GM19351 (cell line): Measurements from ENCODE around the gene KIF3C.
"Not testable (repeated sequence)": the region's sequence is repeated elsewhere in the genome, so short reads cannot be mapped to it uniquely, and the experiment has no call there.

Source experiments
- ATAC-seq: cut with Tn5 transposase; IDR thresholded peaks from one replicate; pipeline ENCODE4 v1.9.1; 2021; ENCODE audit warnings: mild to moderate bottlenecking, moderate library complexity; ENCODE audit not compliant: unreplicated experiment

Gene KIF3C

GRCh38 chr2:25982273-25982967 lies at the start of gene KIF3C:
Gene KIF3C, minus strand, starts transcription at chr2:25982497. Its CDS starts 580 bp downstream, at chr2:25981917.
- ATAC-seq, result peak; percentile 82

GRCh38 chr2:26028083-26028482 lies 45.8 kb upstream of the KIF3C start:
- ATAC-seq, result not testable (repeated sequence)

- ATAC-seq, result no peak
Observed at GRCh38 chr2:26025509-26025908, 43.2 kb upstream of the KIF3C start.

GRCh38 chr2:26024260-26024659 lies 42.0 kb upstream of the KIF3C start:
- no peak for ATAC-seq

GRCh38 chr2:26020231-26020640 lies 37.9 kb upstream of the KIF3C start:
- no peak for ATAC-seq

- no peak for ATAC-seq
Observed at GRCh38 chr2:26018184-26019055, 36.1 kb upstream of the KIF3C start.

- ATAC-seq, result no peak
Observed at GRCh38 chr2:26017464-26018183, 35.3 kb upstream of the KIF3C start.

GRCh38 chr2:26016706-26017045 lies 34.4 kb upstream of the KIF3C start:
- not testable (repeated sequence) for ATAC-seq

GRCh38 chr2:26016012-26016705 lies 33.9 kb upstream of the KIF3C start:
- ATAC-seq, result no peak

- ATAC-seq, result no peak
Observed at GRCh38 chr2:26013668-26014067, 31.4 kb upstream of the KIF3C start.

GRCh38 chr2:26011990-26012856 lies 29.9 kb upstream of the KIF3C start:
- no peak for ATAC-seq

GRCh38 chr2:26011609-26011989 lies 29.3 kb upstream of the KIF3C start:
- ATAC-seq, result no peak

- no peak for ATAC-seq
Observed at GRCh38 chr2:26010943-26011342, 28.6 kb upstream of the KIF3C start.

- no peak for ATAC-seq
Observed at GRCh38 chr2:26009567-26009963, 27.3 kb upstream of the KIF3C start.

GRCh38 chr2:26008851-26009566 lies 26.7 kb upstream of the KIF3C start:
- ATAC-seq, result no peak

- ATAC-seq, result no peak
Observed at GRCh38 chr2:26008095-26008494, 25.8 kb upstream of the KIF3C start.

GRCh38 chr2:26002632-26003310 lies 20.5 kb upstream of the KIF3C start:
- no peak for ATAC-seq

GRCh38 chr2:26001743-26002351 lies 19.6 kb upstream of the KIF3C start:
- ATAC-seq, result no peak
